Endothelial cell of umbilical vein (primary cell): ENCODE data around the gene NUB1. TPM values are rescaled to one million over a fixed set of nuclear protein-coding genes. Genes with fewer than 3 reads are reported as not detected.

Source experiments
- BruUV-seq: library from RNA; stranded (reverse); fragments of 400-500 nt; replicated peaks from 2 replicates; lab custom pipeline; 2021; lab: Mats Ljungman, UMichigan
- CTCF ChIA-PET: fragments of 300-600, 350-600 bp; sonication (Branson Sonifier 250); formaldehyde crosslinking; loops from one replicate; lab custom pipeline; 2021; ENCODE audit warnings: antibody characterized with exemption, inconsistent platforms; lab: Charles Lee
- POLR2A ChIA-PET: fragments of 300-600, 350-600 bp; sonication (Branson Sonifier 250); formaldehyde crosslinking; loops from one replicate; lab custom pipeline; 2021; ENCODE audit warnings: antibody characterized with exemption, inconsistent platforms; lab: Charles Lee
- DNase-seq: peaks from one replicate; pipeline ENCODE4 v3.0.0-alpha.2; 2011; ENCODE audit warnings: low read depth, low spot score
- FAIRE-seq: peaks from 2 replicates; lab custom pipeline; 2011; peaks lifted over from hg19 to GRCh38; lab: Jason Lieb, UNC
- H2AFZ ChIP-seq: 2 replicates; pipeline ENCODE4 v1.6.0; 2012; ENCODE audit warnings: low read depth, low read length, control low read depth, inconsistent platforms
- H3K27ac ChIP-seq: 2 replicates; pipeline ENCODE4 v1.5.1; 2011; ENCODE audit warnings: low read depth, mild to moderate bottlenecking, control low read depth, low read length, moderate library complexity; ENCODE audit not compliant: insufficient read depth
- H3K27me3 ChIP-seq, 2 experiments: 2 replicates each; pipeline versions ENCODE4 v1.6.0 to v1.6.1; 2011; ENCODE audit warnings: low read length in 2 of 2, mixed read lengths in 1 of 2; ENCODE audit not compliant: control insufficient read depth in 2 of 2, insufficient read depth in 2 of 2
- H3K36me3 ChIP-seq, 2 experiments: 2 replicates in 1 of 2; 3 replicates in 1 of 2; pipeline ENCODE4 v1.5.1; 2011; ENCODE audit warnings: low read length in 2 of 2, mild to moderate bottlenecking in 1 of 2, moderate library complexity in 1 of 2; ENCODE audit not compliant: control insufficient read depth in 2 of 2, insufficient read depth in 2 of 2; ENCODE audit errors: extremely low read depth in 1 of 2
- H3K4me1 ChIP-seq: 3 replicates; pipeline ENCODE4 v1.5.1; 2011; ENCODE audit warnings: mild to moderate bottlenecking, low read length; ENCODE audit not compliant: control insufficient read depth, insufficient read depth; ENCODE audit errors: extremely low read depth
- H3K4me2 ChIP-seq: 2 replicates; pipeline ENCODE4 v1.6.1; 2011; ENCODE audit warnings: low read length, control low read depth, mixed read lengths; ENCODE audit not compliant: insufficient read depth
- H3K4me3 ChIP-seq, 3 experiments: fragments of 200-600 bp in 1 of 3; sonication (generic), shearing (Covaris generic) in 1 of 3; replicated peaks in 1 of 3; 2 replicates each; pipeline ENCODE4 v1.5.1; 2011 to 2016; ENCODE audit warnings: control low read depth in 3 of 3, low read length in 3 of 3, mild to moderate bottlenecking in 2 of 3, inconsistent platforms in 1 of 3, low read depth in 1 of 3, moderate library complexity in 1 of 3; ENCODE audit not compliant: insufficient read depth in 1 of 3
- H3K79me2 ChIP-seq: 2 replicates; pipeline ENCODE4 v1.6.0; 2012; ENCODE audit warnings: low read length, inconsistent platforms; ENCODE audit not compliant: control insufficient read depth, insufficient read depth
- H3K9ac ChIP-seq: replicated peaks from 2 replicates; pipeline ENCODE3; 2011; ENCODE audit warnings: low read length, control low read depth; ENCODE audit not compliant: insufficient read depth; ENCODE audit errors: extremely low read depth
- H3K9me1 ChIP-seq: replicated peaks from 3 replicates; pipeline ENCODE4 v1.6.0; 2011; ENCODE audit warnings: mild to moderate bottlenecking, low read length; ENCODE audit not compliant: control insufficient read depth, insufficient read depth; ENCODE audit errors: extremely low read depth
- H3K9me3 ChIP-seq: replicated peaks from 2 replicates; pipeline ENCODE4 v1.5.1; 2012; ENCODE audit warnings: low read length, inconsistent platforms; ENCODE audit not compliant: control insufficient read depth, insufficient read depth
- H4K20me1 ChIP-seq: replicated peaks from 2 replicates; pipeline ENCODE3; 2011; ENCODE audit warnings: mild to moderate bottlenecking, low read length; ENCODE audit not compliant: control insufficient read depth, insufficient read depth; ENCODE audit errors: extremely low read depth
- FOS ChIP-seq: IDR thresholded peaks from 2 replicates; pipeline ENCODE4 v1.6.1; 2011; ENCODE audit warnings: mild to moderate bottlenecking, low read length, moderate library complexity, borderline replicate concordance; ENCODE audit not compliant: insufficient read depth
- JUN ChIP-seq: IDR thresholded peaks from 2 replicates; pipeline ENCODE4 v1.6.1; 2011; ENCODE audit warnings: borderline replicate concordance, low read depth; ENCODE audit not compliant: insufficient read length, insufficient read depth
- MAX ChIP-seq: IDR thresholded peaks from 2 replicates; pipeline ENCODE4 v1.6.1; 2011; ENCODE audit not compliant: insufficient read depth, insufficient read length
- MYC ChIP-seq: IDR thresholded peaks from one replicate; pipeline ENCODE4 v1.6.1; 2011; ENCODE audit warnings: mild to moderate bottlenecking, low read depth, low read length
- POLR2A ChIP-seq: IDR thresholded peaks from 2 replicates; pipeline ENCODE4 v1.6.1; 2012; ENCODE audit warnings: low read depth, mild to moderate bottlenecking, control low read depth, low read length
- dilution Hi-C: fragments of 300-500 bp; cut with MboI; formaldehyde crosslinking; loops from one replicate; pipeline ENCODE4 v1.15.0; 2019; ENCODE audit warnings: low sequenced_read_pairs; ENCODE audit not compliant: extremely low pct_ligation_motif_present
- intact Hi-C: fragments of 100-400 bp; cut with micrococcal nuclease; formaldehyde crosslinking; loops from one replicate; pipeline ENCODE4 v1.10.0; 2022
- polyA plus RNA-seq, 4 experiments: library from polyadenylated mRNA; depleted of rRNA in 3 of 4; stranded (reverse) in 3 of 4; unstranded in 1 of 4; fragments of >200 nt; gene quantifications; 2 replicates each; pipeline versions ENCODE4 v1.2.1 to v1.2.3, GENCODE V29; 2011 to 2012; ENCODE audit warnings: missing spikeins in 1 of 4
- total RNA-seq: library from RNA; stranded (reverse); gene quantifications from 2 replicates; pipeline ENCODE4 v1.2.3, GENCODE V29; 2021
- TF ChIP-seq, protein P1 (sequence below), 2 donors: IDR thresholded peaks; 1 replicate in 1 of 2; 2 replicates in 1 of 2; pipeline ENCODE4 v1.5.1; 2011; ENCODE audit warnings: low read length in 2 of 2, mild to moderate bottlenecking in 2 of 2, moderate library complexity in 2 of 2, control low read depth in 1 of 2, inconsistent platforms in 1 of 2, low read depth in 1 of 2; ENCODE audit not compliant: insufficient read depth in 1 of 2; ENCODE audit errors: extremely low read depth in 1 of 2

Gene NUB1
- total and polyA plus RNA-seq, 2 donors (not counting 3 experiments of a cell fraction or from before 2014, with no cell fraction given) = 28.0 to 46.2 TPM

- H3K9ac ChIP-seq = no peak overlapping the region
- no peaks in the 10 kb centered on the region for H4K20me1 ChIP-seq
- no peak for TF ChIP-seq FOS
- no peak for TF ChIP-seq MYC
- TF ChIP-seq, protein P1, sequence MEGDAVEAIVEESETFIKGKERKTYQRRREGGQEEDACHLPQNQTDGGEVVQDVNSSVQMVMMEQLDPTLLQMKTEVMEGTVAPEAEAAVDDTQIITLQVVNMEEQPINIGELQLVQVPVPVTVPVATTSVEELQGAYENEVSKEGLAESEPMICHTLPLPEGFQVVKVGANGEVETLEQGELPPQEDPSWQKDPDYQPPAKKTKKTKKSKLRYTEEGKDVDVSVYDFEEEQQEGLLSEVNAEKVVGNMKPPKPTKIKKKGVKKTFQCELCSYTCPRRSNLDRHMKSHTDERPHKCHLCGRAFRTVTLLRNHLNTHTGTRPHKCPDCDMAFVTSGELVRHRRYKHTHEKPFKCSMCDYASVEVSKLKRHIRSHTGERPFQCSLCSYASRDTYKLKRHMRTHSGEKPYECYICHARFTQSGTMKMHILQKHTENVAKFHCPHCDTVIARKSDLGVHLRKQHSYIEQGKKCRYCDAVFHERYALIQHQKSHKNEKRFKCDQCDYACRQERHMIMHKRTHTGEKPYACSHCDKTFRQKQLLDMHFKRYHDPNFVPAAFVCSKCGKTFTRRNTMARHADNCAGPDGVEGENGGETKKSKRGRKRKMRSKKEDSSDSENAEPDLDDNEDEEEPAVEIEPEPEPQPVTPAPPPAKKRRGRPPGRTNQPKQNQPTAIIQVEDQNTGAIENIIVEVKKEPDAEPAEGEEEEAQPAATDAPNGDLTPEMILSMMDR (IDR thresholded peaks at IDR 0.05; ENCODE audit: extremely low read depth in 1 of 2, insufficient read depth in 1 of 2, low read depth in 1 of 2, low read length in 2 of 2) = no peak
- no peak for TF ChIP-seq JUN
- TF ChIP-seq POLR2A = no peak
- no peak for TF ChIP-seq MAX
- DNase-seq = no peak
- peaks cover 16 to 27% of the 10 kb centered on the region in 2 experiments for H3K27me3 ChIP-seq
- intact Hi-C loops (no loop called here), dilution Hi-C loops (no loop called here)
- H3K79me2 ChIP-seq = no peaks in the 10 kb centered on the region
- H3K9me1 ChIP-seq = no peaks in the 10 kb centered on the region
- BruUV-seq = no TSS peak
- no peak overlapping the region for H3K27ac ChIP-seq
- H3K36me3 ChIP-seq = peaks cover 0 to 15% of the 10 kb centered on the region in 2 experiments
- no peak overlapping the region for H2AFZ ChIP-seq
- no peaks in the 10 kb centered on the region for H3K4me1 ChIP-seq
- ChIA-PET POLR2A (no interaction called here), CTCF (interaction anchor here (1.4 kb wide), 1 partner anchor 68 kb away, joined by 3 read pairs; no protein-coding TSS in a partner anchor)
- no peak for FAIRE-seq
- no peak overlapping the region for H3K4me2 ChIP-seq
- H3K4me3 ChIP-seq = no peak overlapping the region
- H3K9me3 ChIP-seq = no peaks in the 10 kb centered on the region
Measured at GRCh38 chr7:151379534-151380198, 38.1 kb downstream of the NUB1 start.
